Upper lobe of left lung (tissue), 4 donors: ENCODE measurements around the gene RPL10.

Experiments used
- POLR2A ChIP-seq, 4 donors: fragments of 450-650 bp; IDR thresholded peaks; one replicate each; pipeline ENCODE4 v1.5.1; 2016 to 2017; ENCODE audit warnings: antibody characterized with exemption in 4 of 4, mild to moderate bottlenecking in 2 of 4
- TF ChIP-seq, protein P1 (sequence below), 6 experiments: fragments of 450-650 bp in 4 of 6; fragments of 200-600 bp in 2 of 6; sonication (generic) in 2 of 6; IDR thresholded peaks; one replicate each; pipeline ENCODE4 v1.5.1; 2016 to 2019; ENCODE audit warnings: antibody characterized with exemption in 6 of 6

DNA sequence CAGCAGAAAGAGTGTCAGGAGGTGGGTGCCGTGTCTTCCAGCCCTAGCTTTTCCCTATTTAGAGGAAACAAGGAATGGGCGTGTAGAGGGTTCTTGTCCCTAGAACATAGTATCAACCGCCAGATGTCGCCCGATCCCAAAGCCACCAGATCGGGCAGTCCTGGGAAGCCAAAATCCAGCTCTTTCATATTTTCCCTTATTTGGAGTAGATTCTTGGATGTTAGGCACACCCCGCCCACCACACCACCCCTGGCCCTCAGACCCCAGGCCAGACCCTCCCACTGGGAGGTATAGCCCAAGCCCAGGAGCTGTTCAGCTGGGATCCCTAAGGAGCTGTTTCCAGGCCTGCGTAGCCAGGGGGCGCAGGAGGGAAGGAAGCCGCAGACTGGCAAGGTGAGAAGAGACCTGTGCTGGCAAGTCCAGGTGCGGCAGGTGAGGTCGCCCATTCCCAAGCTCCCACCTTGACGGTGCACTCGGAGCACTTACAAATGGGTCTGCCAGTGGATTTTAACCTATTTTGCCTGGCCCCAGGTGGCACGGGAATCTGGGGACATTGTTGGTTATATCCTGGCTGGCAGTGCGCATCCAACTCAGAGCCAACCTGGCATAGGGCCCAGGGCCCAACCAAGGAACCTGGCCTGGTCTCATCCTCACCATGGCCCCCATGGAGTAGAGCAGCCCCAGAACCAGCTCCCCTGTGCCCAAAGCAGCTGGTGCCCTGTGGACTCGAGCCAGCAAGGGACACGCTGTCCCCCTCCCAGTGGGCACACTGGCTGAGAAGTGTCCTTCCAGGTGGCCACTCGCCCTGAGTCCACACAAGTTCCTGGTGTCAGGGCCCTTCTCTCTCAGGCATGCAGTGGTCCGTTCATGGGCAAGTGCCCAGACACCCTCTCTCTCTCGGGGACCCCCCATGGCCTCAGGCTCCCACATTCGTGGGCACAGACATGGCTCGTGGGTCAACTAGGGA lies 24.6 kb upstream of the RPL10 start:
- TF ChIP-seq, protein P1, sequence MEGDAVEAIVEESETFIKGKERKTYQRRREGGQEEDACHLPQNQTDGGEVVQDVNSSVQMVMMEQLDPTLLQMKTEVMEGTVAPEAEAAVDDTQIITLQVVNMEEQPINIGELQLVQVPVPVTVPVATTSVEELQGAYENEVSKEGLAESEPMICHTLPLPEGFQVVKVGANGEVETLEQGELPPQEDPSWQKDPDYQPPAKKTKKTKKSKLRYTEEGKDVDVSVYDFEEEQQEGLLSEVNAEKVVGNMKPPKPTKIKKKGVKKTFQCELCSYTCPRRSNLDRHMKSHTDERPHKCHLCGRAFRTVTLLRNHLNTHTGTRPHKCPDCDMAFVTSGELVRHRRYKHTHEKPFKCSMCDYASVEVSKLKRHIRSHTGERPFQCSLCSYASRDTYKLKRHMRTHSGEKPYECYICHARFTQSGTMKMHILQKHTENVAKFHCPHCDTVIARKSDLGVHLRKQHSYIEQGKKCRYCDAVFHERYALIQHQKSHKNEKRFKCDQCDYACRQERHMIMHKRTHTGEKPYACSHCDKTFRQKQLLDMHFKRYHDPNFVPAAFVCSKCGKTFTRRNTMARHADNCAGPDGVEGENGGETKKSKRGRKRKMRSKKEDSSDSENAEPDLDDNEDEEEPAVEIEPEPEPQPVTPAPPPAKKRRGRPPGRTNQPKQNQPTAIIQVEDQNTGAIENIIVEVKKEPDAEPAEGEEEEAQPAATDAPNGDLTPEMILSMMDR (IDR thresholded peaks at IDR 0.05), result peak; percentile 32 to 64 (median 52)
- TF ChIP-seq POLR2A (IDR thresholded peaks at IDR 0.05), result peak in 1 of 4 donors; percentile 1
